OCI-LY1 (cell line): ENCODE measurements around the gene CAPN10.

Source experiments
- H2AFZ ChIP-seq: fragments of 200-600 bp; sonication (generic), shearing (Covaris generic); 2 replicates; pipeline ENCODE4 v1.6.0; 2014; ENCODE audit warnings: antibody characterized with exemption, mild to moderate bottlenecking, low read length
- H3F3A ChIP-seq: fragments of 200-600 bp; sonication (generic), shearing (Covaris generic); 2 replicates; pipeline ENCODE4 v1.6.0; 2014; ENCODE audit warnings: mild to moderate bottlenecking, antibody characterized with exemption, low read length, moderate library complexity; ENCODE audit not compliant: insufficient read depth
- H3K27ac ChIP-seq: fragments of 200-600 bp; sonication (generic); 2 replicates; pipeline ENCODE4 v1.5.1; 2014; ENCODE audit warnings: low read length, mixed run types, mild to moderate bottlenecking, low read depth; ENCODE audit not compliant: poor library complexity, severe bottlenecking
- H3K27me3 ChIP-seq: fragments of 200-600 bp; sonication (generic); 2 replicates; pipeline ENCODE4 v1.6.0; 2014; ENCODE audit warnings: antibody characterized with exemption, mild to moderate bottlenecking, low read length, moderate library complexity; ENCODE audit not compliant: insufficient read depth
- H3K36me3 ChIP-seq: fragments of 200-600 bp; sonication (generic); 2 replicates; pipeline ENCODE4 v1.6.1; 2014; ENCODE audit warnings: mild to moderate bottlenecking, antibody characterized with exemption, low read length, moderate library complexity, mixed read lengths; ENCODE audit not compliant: insufficient read depth
- H3K4me1 ChIP-seq: fragments of 200-600 bp; sonication (generic); 2 replicates; pipeline ENCODE4 v1.5.1; 2014; ENCODE audit warnings: mild to moderate bottlenecking, low read length, moderate library complexity; ENCODE audit not compliant: insufficient read depth, severe bottlenecking
- H3K4me2 ChIP-seq: fragments of 200-600 bp; sonication (generic), shearing (Covaris generic); 2 replicates; pipeline ENCODE4 v1.6.1; 2014; ENCODE audit warnings: low read length
- H3K4me3 ChIP-seq: fragments of 200-600 bp; sonication (generic); 2 replicates; pipeline ENCODE4 v1.5.1; 2014; ENCODE audit warnings: low read length, low read depth, mild to moderate bottlenecking, mixed read lengths; ENCODE audit not compliant: poor library complexity, severe bottlenecking
- H3K79me2 ChIP-seq: fragments of 200-600 bp; shearing (Covaris generic); 2 replicates; pipeline ENCODE4 v1.6.1; 2016; ENCODE audit warnings: mixed run types, low read length, mixed read lengths; ENCODE audit not compliant: insufficient read depth
- H3K9ac ChIP-seq: fragments of 200-600 bp; sonication (generic), shearing (Covaris generic); 2 replicates; pipeline ENCODE4 v1.6.1; 2014; ENCODE audit warnings: mild to moderate bottlenecking, low read length, mixed read lengths
- H3K9me2 ChIP-seq: fragments of 200-600 bp; sonication (generic), shearing (Covaris generic); 2 replicates; pipeline ENCODE4 v1.6.1; 2014; ENCODE audit warnings: low read depth, mild to moderate bottlenecking, low read length, mixed read lengths
- H3K9me3 ChIP-seq: fragments of 200-600 bp; shearing (Covaris generic); 2 replicates; pipeline ENCODE4 v1.6.1; 2014; ENCODE audit warnings: low read length, mixed read lengths
- H4K20me1 ChIP-seq: fragments of 200-600 bp; sonication (generic), shearing (Covaris generic); 2 replicates; pipeline ENCODE4 v1.6.0; 2016; ENCODE audit warnings: mild to moderate bottlenecking, low read length; ENCODE audit not compliant: insufficient read depth
- EZH2 ChIP-seq: fragments of 200-600 bp; sonication (generic), shearing (Covaris generic); IDR thresholded peaks from 2 replicates; pipeline ENCODE4 v1.8.0; 2017; ENCODE audit warnings: borderline replicate concordance, mixed run types, mild to moderate bottlenecking, antibody characterized with exemption, low read length, moderate library complexity, mixed read lengths
- TF ChIP-seq, protein P1 (sequence below): fragments of 200-600 bp; sonication (generic), shearing (Covaris generic); IDR thresholded peaks from 2 replicates; pipeline ENCODE4 v1.5.1; 2017; ENCODE audit warnings: mild to moderate bottlenecking, antibody characterized with exemption, low read length, moderate library complexity, mixed read lengths

CAPN10 gene

DNA sequence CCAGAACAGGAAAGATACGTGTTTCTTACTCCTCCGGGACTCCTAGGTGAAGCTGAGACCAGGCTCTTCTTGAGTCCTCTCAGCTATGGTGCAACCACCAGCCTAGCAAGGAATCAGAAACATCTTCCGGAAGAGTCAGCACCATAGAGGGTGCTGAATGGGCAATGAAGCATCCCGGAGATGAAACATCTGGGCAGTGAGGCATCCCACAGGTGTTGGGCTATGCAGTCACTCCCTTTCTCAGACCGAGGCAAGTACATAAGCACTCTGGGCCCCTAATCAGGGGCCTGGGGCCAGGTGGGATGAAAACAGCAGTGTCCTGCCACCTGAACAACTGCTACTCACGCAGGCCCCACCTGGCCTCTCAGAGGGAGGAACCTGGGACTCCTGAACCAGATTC lies 1.4 kb upstream of the CAPN10 start:
- Histone ChIP-seq H3K9ac (peak overlapping the region; percentile 80), H2AFZ (no peak overlapping the region), H3K9me3 (no peaks in the 10 kb centered on the region), H3K36me3 (no peaks in the 10 kb centered on the region), H3K79me2 (peaks cover 6% of the 10 kb centered on the region; the same call in 1 of the 2 replicates), H3K4me2 (peak overlapping the region; percentile 83), H4K20me1 (no peaks in the 10 kb centered on the region), H3F3A (no peaks in the 10 kb centered on the region), H3K4me3 (peak overlapping the region; percentile 71), H3K9me2 (no peaks in the 10 kb centered on the region), H3K4me1 (peaks cover 54% of the 10 kb centered on the region), H3K27ac (peak overlapping the region; percentile 98), H3K27me3 (no peaks in the 10 kb centered on the region)
- TF ChIP-seq, protein P1, sequence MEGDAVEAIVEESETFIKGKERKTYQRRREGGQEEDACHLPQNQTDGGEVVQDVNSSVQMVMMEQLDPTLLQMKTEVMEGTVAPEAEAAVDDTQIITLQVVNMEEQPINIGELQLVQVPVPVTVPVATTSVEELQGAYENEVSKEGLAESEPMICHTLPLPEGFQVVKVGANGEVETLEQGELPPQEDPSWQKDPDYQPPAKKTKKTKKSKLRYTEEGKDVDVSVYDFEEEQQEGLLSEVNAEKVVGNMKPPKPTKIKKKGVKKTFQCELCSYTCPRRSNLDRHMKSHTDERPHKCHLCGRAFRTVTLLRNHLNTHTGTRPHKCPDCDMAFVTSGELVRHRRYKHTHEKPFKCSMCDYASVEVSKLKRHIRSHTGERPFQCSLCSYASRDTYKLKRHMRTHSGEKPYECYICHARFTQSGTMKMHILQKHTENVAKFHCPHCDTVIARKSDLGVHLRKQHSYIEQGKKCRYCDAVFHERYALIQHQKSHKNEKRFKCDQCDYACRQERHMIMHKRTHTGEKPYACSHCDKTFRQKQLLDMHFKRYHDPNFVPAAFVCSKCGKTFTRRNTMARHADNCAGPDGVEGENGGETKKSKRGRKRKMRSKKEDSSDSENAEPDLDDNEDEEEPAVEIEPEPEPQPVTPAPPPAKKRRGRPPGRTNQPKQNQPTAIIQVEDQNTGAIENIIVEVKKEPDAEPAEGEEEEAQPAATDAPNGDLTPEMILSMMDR, result no peak
- no peak for TF ChIP-seq EZH2

- Histone ChIP-seq H3K9ac (peak overlapping the region; percentile 80), H4K20me1 (no peaks in the 10 kb centered on the region), H3K9me2 (no peaks in the 10 kb centered on the region), H3K36me3 (no peaks in the 10 kb centered on the region), H3F3A (no peaks in the 10 kb centered on the region), H3K27me3 (no peaks in the 10 kb centered on the region), H3K4me3 (peak overlapping the region; percentile 71), H3K4me1 (peaks cover 47% of the 10 kb centered on the region), H3K27ac (peak overlapping the region; percentile 98), H3K4me2 (peak overlapping the region; percentile 83), H2AFZ (no peak overlapping the region), H3K79me2 (peaks cover 6% of the 10 kb centered on the region; the same call in 1 of the 2 replicates), H3K9me3 (no peaks in the 10 kb centered on the region)
- no peak for TF ChIP-seq EZH2
- TF ChIP-seq, protein P1, result no peak
Observed at GRCh38 chr2:240585681-240586197, 795 bp upstream of the CAPN10 start.

- peak overlapping the region; percentile 80 for H3K9ac ChIP-seq
- H3K4me3 ChIP-seq, result peak overlapping the region; percentile 71
- H3K4me2 ChIP-seq, result peak overlapping the region; percentile 83
- no peaks in the 10 kb centered on the region for H4K20me1 ChIP-seq
- peaks cover 5% of the 10 kb centered on the region; the same call in 1 of the 2 replicates for H3K36me3 ChIP-seq
- H3K27ac ChIP-seq, result no peak overlapping the region
- TF ChIP-seq, protein P1, result no peak
- no peak for TF ChIP-seq EZH2
- peaks cover 6% of the 10 kb centered on the region; the same call in 1 of the 2 replicates for H3K79me2 ChIP-seq
- H3K27me3 ChIP-seq, result no peaks in the 10 kb centered on the region
- H3F3A ChIP-seq, result no peaks in the 10 kb centered on the region
- no peaks in the 10 kb centered on the region for H3K9me2 ChIP-seq
- peaks cover 40% of the 10 kb centered on the region for H3K4me1 ChIP-seq
- no peak overlapping the region for H2AFZ ChIP-seq
- H3K9me3 ChIP-seq, result no peaks in the 10 kb centered on the region
Observed at GRCh38 chr2:240586919-240587800, 626 bp downstream of the CAPN10 start.
